Tibial nerve (tissue), 4 donors: ENCODE results near the gene THRA.
"Not testable (repeated sequence)": the region's sequence is repeated elsewhere in the genome, so short reads cannot be mapped to it uniquely, and the experiment has no call there.

Source experiments
- CTCF ChIP-seq, 5 experiments: fragments of 200-600 bp in 3 of 5; fragments of 450-650 bp in 2 of 5; sonication (generic) in 3 of 5; IDR thresholded peaks; one replicate each; pipeline ENCODE4 v1.5.1; 2016 to 2019; ENCODE audit warnings: antibody characterized with exemption in 5 of 5, mild to moderate bottlenecking in 3 of 5, moderate library complexity in 2 of 5
- EP300 ChIP-seq, 2 donors: sonication (generic); formaldehyde crosslinking; IDR thresholded peaks; one replicate each; pipeline ENCODE4 v1.6.1; 2017; ENCODE audit warnings: antibody characterized with exemption in 2 of 2, mild to moderate bottlenecking in 1 of 2

DNA sequence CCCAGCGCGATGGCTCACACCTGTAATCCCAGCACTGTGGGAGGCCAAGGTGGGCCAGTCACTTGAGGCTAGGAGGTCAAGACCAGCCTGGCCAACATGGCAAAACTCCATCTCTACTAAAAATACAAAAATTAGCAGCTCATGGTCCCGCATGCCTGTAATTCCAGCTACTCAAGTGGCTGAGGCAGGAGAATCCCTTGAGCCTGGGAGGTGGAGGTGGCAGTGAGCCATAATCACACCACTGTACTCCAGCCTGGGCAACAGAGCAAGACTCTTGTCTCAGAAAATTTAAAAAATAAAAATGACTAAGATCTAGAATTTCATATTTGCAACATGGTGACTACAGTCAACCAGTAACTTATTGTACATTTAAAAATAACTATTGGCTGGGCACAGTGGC lies 80.4 kb downstream of the THRA start:
- TF ChIP-seq CTCF, EP300 (IDR thresholded peaks at IDR 0.05): not testable (repeated sequence)
